Liver (tissue), 9 donors: ENCODE data around the gene CBFA2T2. TPM values are rescaled to one million over a fixed set of nuclear protein-coding genes. Genes with fewer than 3 reads are reported as not detected.

Experiments used
- DNase-seq: peaks from one replicate; pipeline ENCODE4 v3.0.0-alpha.2; 2017; ENCODE audit warnings: low spot score
- H3K27ac ChIP-seq, 2 donors: one replicate each; pipeline ENCODE4 v1.7.0; 2013; ENCODE audit warnings: inconsistent platforms in 2 of 2, low read length in 2 of 2, control low read depth in 1 of 2, low read depth in 1 of 2, mild to moderate bottlenecking in 1 of 2
- H3K27me3 ChIP-seq, 4 donors: one replicate each; pipeline versions ENCODE4 v1.6.1 to v1.7.0; 2013; ENCODE audit warnings: low read length in 3 of 4, inconsistent platforms in 1 of 4, mild to moderate bottlenecking in 1 of 4, moderate library complexity in 1 of 4; ENCODE audit not compliant: control insufficient read depth in 4 of 4, insufficient read depth in 4 of 4
- H3K36me3 ChIP-seq, 4 donors: one replicate each; pipeline versions ENCODE4 v1.6.1 to v1.7.0; 2013; ENCODE audit warnings: low read length in 3 of 4, mild to moderate bottlenecking in 3 of 4, low read depth in 1 of 4, moderate library complexity in 1 of 4; ENCODE audit not compliant: control insufficient read depth in 4 of 4, insufficient read depth in 3 of 4
- H3K4me1 ChIP-seq, 4 donors: one replicate each; pipeline versions ENCODE4 v1.6.1 to v1.7.0; 2013; ENCODE audit warnings: low read length in 3 of 4, mild to moderate bottlenecking in 3 of 4, moderate library complexity in 1 of 4; ENCODE audit not compliant: control insufficient read depth in 4 of 4, insufficient read depth in 4 of 4
- H3K4me3 ChIP-seq, 3 donors: one replicate each; pipeline versions ENCODE4 v1.6.1 to v1.7.0; 2013; ENCODE audit warnings: low read length in 3 of 3, control low read depth in 1 of 3, low read depth in 1 of 3, mild to moderate bottlenecking in 1 of 3
- H3K9ac ChIP-seq, 2 donors: one replicate each; pipeline ENCODE4 v1.7.0; 2013; ENCODE audit warnings: low read length in 2 of 2, mild to moderate bottlenecking in 2 of 2, moderate library complexity in 2 of 2, control low read depth in 1 of 2, low read depth in 1 of 2
- H3K9me3 ChIP-seq, 4 donors: one replicate each; pipeline versions ENCODE4 v1.6.1 to v1.7.0; 2013; ENCODE audit warnings: low read length in 3 of 4; ENCODE audit not compliant: control insufficient read depth in 4 of 4
- ATF3 ChIP-seq: IDR thresholded peaks from 2 replicates; pipeline ENCODE4 v1.6.1; 2016; ENCODE audit warnings: antibody characterized with exemption
- CTCF ChIP-seq: fragments of 150-350 bp; IDR thresholded peaks from 2 replicates; pipeline ENCODE4 v1.5.1; 2017; ENCODE audit warnings: improper control_type of control experiment, low read depth, low read length; ENCODE audit not compliant: missing input control
- EGR1 ChIP-seq, 2 donors: IDR thresholded peaks; 2 replicates each; pipeline ENCODE4 v1.6.1; 2016 to 2018; ENCODE audit warnings: antibody characterized with exemption in 2 of 2, low read depth in 2 of 2
- FOXA1 ChIP-seq: IDR thresholded peaks from 2 replicates; pipeline ENCODE4 v1.6.1; 2016; ENCODE audit warnings: antibody characterized with exemption
- FOXA2 ChIP-seq: IDR thresholded peaks from 2 replicates; pipeline ENCODE4 v1.6.1; 2016; ENCODE audit warnings: antibody characterized with exemption
- GABPA ChIP-seq, 2 donors: IDR thresholded peaks in 1 of 2; conservative IDR thresholded peaks in 1 of 2; 2 replicates each; pipeline ENCODE4 v1.6.1; 2016; ENCODE audit warnings: antibody characterized with exemption in 2 of 2, mild to moderate bottlenecking in 1 of 2, moderate library complexity in 1 of 2
- HNF4A ChIP-seq, 2 donors: conservative IDR thresholded peaks; 2 replicates each; pipeline ENCODE4 v1.6.1; 2016; ENCODE audit warnings: antibody characterized with exemption in 2 of 2, mild to moderate bottlenecking in 2 of 2
- HNF4G ChIP-seq: IDR thresholded peaks from 2 replicates; pipeline ENCODE4 v1.6.1; 2016; ENCODE audit warnings: antibody characterized with exemption
- JUND ChIP-seq, 2 donors: IDR thresholded peaks; 2 replicates each; pipeline ENCODE4 v1.6.1; 2016; ENCODE audit warnings: antibody characterized with exemption in 2 of 2
- NR2F2 ChIP-seq: IDR thresholded peaks from 2 replicates; pipeline ENCODE4 v1.6.1; 2016; ENCODE audit warnings: antibody characterized with exemption
- RAD21 ChIP-seq, 2 donors: IDR thresholded peaks; 2 replicates each; pipeline ENCODE4 v1.6.1; 2016; ENCODE audit warnings: antibody characterized with exemption in 2 of 2, mild to moderate bottlenecking in 2 of 2
- REST ChIP-seq: IDR thresholded peaks from 2 replicates; pipeline ENCODE4 v1.6.1; 2016; ENCODE audit warnings: antibody characterized with exemption, mild to moderate bottlenecking
- RXRA ChIP-seq, 2 donors: IDR thresholded peaks; 2 replicates each; pipeline ENCODE4 v1.6.1; 2017 to 2018; ENCODE audit warnings: antibody characterized with exemption in 2 of 2, mild to moderate bottlenecking in 1 of 2
- SP1 ChIP-seq: IDR thresholded peaks from 2 replicates; pipeline ENCODE4 v1.6.1; 2018; ENCODE audit warnings: antibody characterized with exemption, mild to moderate bottlenecking
- TAF1 ChIP-seq: conservative IDR thresholded peaks from 2 replicates; pipeline ENCODE4 v1.6.1; 2016; ENCODE audit warnings: antibody characterized with exemption, mild to moderate bottlenecking
- YY1 ChIP-seq: IDR thresholded peaks from 2 replicates; pipeline ENCODE4 v1.6.1; 2016; ENCODE audit warnings: antibody characterized with exemption, mild to moderate bottlenecking
- ZBTB33 ChIP-seq: IDR thresholded peaks from 2 replicates; pipeline ENCODE4 v1.6.1; 2016; ENCODE audit warnings: antibody characterized with exemption
- WGBS: extraction: QIAGEN DNeasy Blood & Tissue Kit; methylation state at CpG from one replicate; pipeline ENCODE4 v1.1.7; 2013; 5-methylcytosine and 5-hydroxymethylcytosine counted together
- polyA plus RNA-seq, 2 donors: library from polyadenylated mRNA; stranded (reverse) in 1 of 2; unstranded in 1 of 2; fragments of 200-250 nt in 1 of 2; fragments of >200 nt in 1 of 2; fragmentation: Nextera tagmentation in 1 of 2; extraction: Ambion mirVana in 1 of 2; gene quantifications; one replicate each; pipeline versions ENCODE4 v1.2.1 to v1.2.3, GENCODE V29; 2013 to 2015
- total RNA-seq, 2 donors: library from RNA; depleted of rRNA; stranded (reverse); fragments of >200 nt; gene quantifications; one replicate each; pipeline ENCODE4 v1.2.3, GENCODE V29; 2014
- TF ChIP-seq, protein P1 (sequence below): IDR thresholded peaks from 2 replicates; pipeline ENCODE4 v1.6.1; 2016; ENCODE audit warnings: antibody characterized with exemption
- donor health status: healthy.
- donor health status: healthy.
- donor health status: healthy.
- donor health status: healthy.
- donor health status: healthy.

Gene CBFA2T2
- total and polyA plus RNA-seq, 4 donors, result 2.0 to 5.5 (median 5.3) TPM

DNA sequence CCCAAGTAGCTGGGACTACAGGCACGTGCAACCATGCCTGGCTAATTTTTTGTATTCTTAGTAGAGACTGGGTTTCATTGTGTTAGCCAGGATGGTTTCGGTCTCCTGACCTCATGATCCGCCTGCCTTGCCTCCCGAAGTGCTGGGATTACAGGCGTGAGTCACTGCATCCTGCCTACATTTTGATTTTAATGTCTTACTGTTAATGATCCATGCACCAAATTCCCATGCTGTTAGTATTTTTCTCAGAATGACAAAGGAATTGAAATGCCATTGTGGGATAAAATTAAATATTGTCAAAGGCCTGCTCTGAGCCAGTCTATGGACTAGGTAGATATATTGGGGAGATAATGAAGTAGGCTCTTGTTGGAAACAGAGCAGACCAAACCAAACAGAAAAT, 28.2 kb downstream of the CBFA2T2 start:
- H3K9me3 ChIP-seq, result no peaks in the 10 kb centered on the region
- no peak overlapping the region for H3K27ac ChIP-seq
- 91% methylated on average over 5 of the region's 5 CpGs for WGBS
- no peak overlapping the region for H3K9ac ChIP-seq
- no peaks in the 10 kb centered on the region for H3K36me3 ChIP-seq
- DNase-seq, result no peak
- H3K4me3 ChIP-seq, result no peak overlapping the region
- peaks cover 0 to 3% (median 0%) of the 10 kb centered on the region in 4 donors for H3K4me1 ChIP-seq
- TF ChIP-seq JUND (IDR thresholded peaks at IDR 0.05) (no peak), CTCF (no peak), HNF4G (no peak), NR2F2 (no peak), REST (no peak), EGR1 (IDR thresholded peaks at IDR 0.05; ENCODE audit: low read depth in 2 of 2) (no peak), RXRA (IDR thresholded peaks at IDR 0.05) (no peak), RAD21 (IDR thresholded peaks at IDR 0.05) (no peak), HNF4A (conservative IDR thresholded peaks at IDR 0.05) (no peak), FOXA1 (no peak), SP1 (no peak), TAF1 (no peak), FOXA2 (no peak), GABPA (IDR thresholded peaks at IDR 0.05 in 1 of 2, conservative IDR thresholded peaks at IDR 0.05 in 1 of 2) (no peak), YY1 (no peak), ATF3 (no peak)
- TF ChIP-seq, protein P1, sequence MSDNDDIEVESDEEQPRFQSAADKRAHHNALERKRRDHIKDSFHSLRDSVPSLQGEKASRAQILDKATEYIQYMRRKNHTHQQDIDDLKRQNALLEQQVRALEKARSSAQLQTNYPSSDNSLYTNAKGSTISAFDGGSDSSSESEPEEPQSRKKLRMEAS, result no peak
- H3K27me3 ChIP-seq, result no peaks in the 10 kb centered on the region

- no peaks in the 10 kb centered on the region for H3K9me3 ChIP-seq
- H3K36me3 ChIP-seq, result no peaks in the 10 kb centered on the region
- no peak for DNase-seq
- H3K4me3 ChIP-seq, result no peak overlapping the region
- no peak overlapping the region for H3K9ac ChIP-seq
- peaks cover 0 to 1% (median 0%) of the 10 kb centered on the region in 4 donors for H3K4me1 ChIP-seq
- WGBS, result 81% methylated on average over 1 of the region's 1 CpG
- no peak overlapping the region for H3K27ac ChIP-seq
- H3K27me3 ChIP-seq, result no peaks in the 10 kb centered on the region
- TF ChIP-seq HNF4A (conservative IDR thresholded peaks at IDR 0.05) (no peak), RAD21 (IDR thresholded peaks at IDR 0.05) (no peak), HNF4G (no peak), NR2F2 (no peak), FOXA2 (no peak), ZBTB33 (no peak), EGR1 (IDR thresholded peaks at IDR 0.05; ENCODE audit: low read depth in 2 of 2) (no peak), RXRA (IDR thresholded peaks at IDR 0.05) (no peak), REST (no peak)
Observed at GRCh38 chr20:33521461-33521860, 31.6 kb downstream of the CBFA2T2 start.
